Nephron progenitor cell (in vitro differentiated cells): ENCODE data around the gene ZNF846.
"Not testable (repeated sequence)": the region's sequence is repeated elsewhere in the genome, so short reads cannot be mapped to it uniquely, and the experiment has no call there.

Source experiments
- DNase-seq: peaks from one replicate; pipeline ENCODE4 v3.0.0; 2021
- H3K27ac Mint-ChIP-seq: 2 replicates; pipeline ENCODE4 v1.8.0; 2021; ENCODE audit warnings: mild to moderate bottlenecking, moderate library complexity, mixed read lengths
- H3K27me3 Mint-ChIP-seq: 2 replicates; pipeline ENCODE4 v1.8.0; 2021; ENCODE audit warnings: mild to moderate bottlenecking, low read depth, mixed read lengths; ENCODE audit not compliant: poor library complexity
- H3K36me3 Mint-ChIP-seq: 2 replicates; pipeline ENCODE4 v1.8.0; 2021; ENCODE audit warnings: low read depth, mixed read lengths
- H3K4me1 Mint-ChIP-seq: 2 replicates; pipeline ENCODE4 v1.8.0; 2021; ENCODE audit warnings: mixed read lengths
- H3K4me3 Mint-ChIP-seq: 2 replicates; pipeline ENCODE4 v1.8.0; 2021; ENCODE audit warnings: mild to moderate bottlenecking, moderate library complexity, mixed read lengths
- H3K9me3 Mint-ChIP-seq: 2 replicates; pipeline ENCODE4 v1.8.0; 2021; ENCODE audit warnings: mild to moderate bottlenecking, moderate library complexity, mixed read lengths
- CTCF ChIP-seq: fragments of 200-600 bp; sonication (generic); IDR thresholded peaks from 2 replicates; pipeline ENCODE4 v1.5.0; 2021; ENCODE audit warnings: antibody characterized with exemption

ZNF846 gene

GRCh38 chr19:9727644-9728043 lies 40.9 kb downstream of the ZNF846 start:
- no peaks in the 10 kb centered on the region for H3K36me3 Mint-ChIP-seq

GRCh38 chr19:9725508-9726201 lies 42.9 kb downstream of the ZNF846 start:
- peaks cover 12% of the 10 kb centered on the region for H3K4me1 Mint-ChIP-seq
- not testable (repeated sequence) for H3K4me3 Mint-ChIP-seq, DNase-seq, H3K27me3 Mint-ChIP-seq, H3K27ac Mint-ChIP-seq, H3K36me3 Mint-ChIP-seq
- H3K9me3 Mint-ChIP-seq, result peaks cover 30% of the 10 kb centered on the region

More at GRCh38 chr19:9727644-9728043, 40.9 kb downstream of the ZNF846 start:
- no peaks in the 10 kb centered on the region for H3K4me1 Mint-ChIP-seq
- H3K9me3 Mint-ChIP-seq, result peaks cover 37% of the 10 kb centered on the region
- peaks cover 8% of the 10 kb centered on the region for H3K27me3 Mint-ChIP-seq
- DNase-seq, result no peak
- H3K4me3 Mint-ChIP-seq, result no peak overlapping the region
- no peak for TF ChIP-seq CTCF
- no peak overlapping the region for H3K27ac Mint-ChIP-seq

- TF ChIP-seq CTCF, result no peak
- H3K4me1 Mint-ChIP-seq, result peaks cover 13% of the 10 kb centered on the region
- no peak overlapping the region for H3K4me3 Mint-ChIP-seq
- peaks cover 5% of the 10 kb centered on the region for H3K27me3 Mint-ChIP-seq
- DNase-seq, result no peak
- no peaks in the 10 kb centered on the region for H3K36me3 Mint-ChIP-seq
- H3K9me3 Mint-ChIP-seq, result peaks cover 26% of the 10 kb centered on the region
- H3K27ac Mint-ChIP-seq, result no peak overlapping the region
These were observed 44.4 kb downstream of the ZNF846 start for GRCh38 chr19:9724157-9724556.

- TF ChIP-seq CTCF, result no peak
- Mint-ChIP-seq H3K27me3 (peaks cover 5% of the 10 kb centered on the region), H3K9me3 (peaks cover 30% of the 10 kb centered on the region), H3K27ac (peak overlapping the region; percentile 8), H3K36me3 (no peaks in the 10 kb centered on the region), H3K4me3 (no peak overlapping the region), H3K4me1 (peaks cover 13% of the 10 kb centered on the region)
- no peak for DNase-seq
These were observed 46.7 kb downstream of the ZNF846 start for GRCh38 chr19:9721861-9722260.

GRCh38 chr19:9720541-9720940 lies 48.0 kb downstream of the ZNF846 start:
- Mint-ChIP-seq H3K4me1 (peaks cover 13% of the 10 kb centered on the region), H3K4me3 (no peak overlapping the region), H3K27me3 (peaks cover 5% of the 10 kb centered on the region), H3K9me3 (peaks cover 30% of the 10 kb centered on the region), H3K27ac (no peak overlapping the region), H3K36me3 (no peaks in the 10 kb centered on the region)
- DNase-seq, result no peak
- no peak for TF ChIP-seq CTCF

GRCh38 chr19:9711815-9712214 lies 56.7 kb downstream of the ZNF846 start:
- H3K27ac Mint-ChIP-seq, result no peak overlapping the region
- peaks cover 7% of the 10 kb centered on the region for H3K27me3 Mint-ChIP-seq
- no peak overlapping the region for H3K4me3 Mint-ChIP-seq
- H3K4me1 Mint-ChIP-seq, result no peaks in the 10 kb centered on the region
- no peak for DNase-seq
- H3K36me3 Mint-ChIP-seq, result no peaks in the 10 kb centered on the region
- H3K9me3 Mint-ChIP-seq, result peaks cover 59% of the 10 kb centered on the region
- no peak for TF ChIP-seq CTCF
